ENCODE results near the gene ZNF597. TPM values are rescaled to one million over a fixed set of nuclear protein-coding genes. Genes with fewer than 3 reads are reported as not detected.

The ZNF597 gene
- total RNA-seq, 1 experiment from 2014 or later = 3.5 TPM

DNA sequence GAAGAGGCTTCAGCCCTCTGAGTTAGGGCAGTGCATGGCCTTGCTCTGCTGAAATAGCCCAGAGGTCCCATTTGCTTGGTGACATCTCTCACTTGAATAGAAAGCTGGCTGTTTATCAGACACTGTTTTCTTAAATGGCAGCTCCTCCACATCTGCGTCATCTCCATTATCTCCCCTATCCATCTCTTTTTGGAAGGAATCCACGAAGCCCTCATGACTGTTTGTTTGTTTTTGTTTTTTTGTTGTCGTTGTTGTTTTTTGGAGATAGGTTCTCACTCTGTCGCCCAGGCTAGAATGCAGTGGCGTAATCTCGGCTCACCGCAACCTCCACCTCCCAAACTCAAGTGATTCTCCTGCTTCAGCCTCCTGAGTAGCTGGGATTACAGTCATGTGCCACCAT lies 16.8 kb upstream of the ZNF597 start:
- H2BK12ac ChIP-seq (ENCODE audit: insufficient read length, low read depth, low read length) = no peak overlapping the region
- H3K27ac Mint-ChIP-seq = peak overlapping the region; percentile 4 to 32 (median 20); a peak in 4 of 7 replicates
- no peaks in the 10 kb centered on the region for H3K9me3 Mint-ChIP-seq
- H3K4ac ChIP-seq (ENCODE audit: low read depth, low read length) = no peak overlapping the region
- no peak overlapping the region for H4K91ac ChIP-seq (ENCODE audit: insufficient read length, low read depth, low read length)
- H3K27me3 Mint-ChIP-seq (ENCODE audit: low read depth) = no peaks in the 10 kb centered on the region
- H3K4me1 ChIP-seq (ENCODE audit: insufficient read depth, low read length) = peaks cover 8% of the 10 kb centered on the region; the same call in 1 of the 2 replicates
- no peak overlapping the region for H2BK20ac ChIP-seq (ENCODE audit: low read depth, low read length, poor library complexity, severe bottlenecking)
- H2BK120ac ChIP-seq (ENCODE audit: low read depth, low read length, poor library complexity, severe bottlenecking) = no peak overlapping the region
- peaks cover 7% of the 10 kb centered on the region for H3K79me1 ChIP-seq (ENCODE audit: insufficient read depth, low read depth, low read length, poor library complexity, severe bottlenecking)
- H3K56ac ChIP-seq (ENCODE audit: insufficient read length, low read depth, low read length) = no peak overlapping the region
- H3K23me2 ChIP-seq (ENCODE audit: insufficient read length, low read depth, low read length, poor library complexity, severe bottlenecking) = peaks cover 8% of the 10 kb centered on the region
- H3K18ac ChIP-seq (ENCODE audit: insufficient read length, low read depth, low read length) = no peak overlapping the region
- H4K5ac ChIP-seq (ENCODE audit: insufficient read length, low read depth, low read length) = no peak overlapping the region
- H3T11ph ChIP-seq (ENCODE audit: low read length) = no peak overlapping the region
- peaks cover 25% of the 10 kb centered on the region for H3K79me2 ChIP-seq (ENCODE audit: insufficient read depth, low read length)
- no peak overlapping the region for H3K9ac ChIP-seq (ENCODE audit: extremely low read depth, insufficient read length, low read length)
- no peak overlapping the region for H3K23ac ChIP-seq (ENCODE audit: insufficient read length, low read depth, low read length)
- DNase-seq = no peak
- H3K4me2 ChIP-seq (ENCODE audit: insufficient read depth, insufficient read length, low read length) = peak overlapping the region; percentile 90
- no peak overlapping the region for H2AK5ac ChIP-seq (ENCODE audit: insufficient read length, low read length)
- TF ChIP-seq, protein P1, sequence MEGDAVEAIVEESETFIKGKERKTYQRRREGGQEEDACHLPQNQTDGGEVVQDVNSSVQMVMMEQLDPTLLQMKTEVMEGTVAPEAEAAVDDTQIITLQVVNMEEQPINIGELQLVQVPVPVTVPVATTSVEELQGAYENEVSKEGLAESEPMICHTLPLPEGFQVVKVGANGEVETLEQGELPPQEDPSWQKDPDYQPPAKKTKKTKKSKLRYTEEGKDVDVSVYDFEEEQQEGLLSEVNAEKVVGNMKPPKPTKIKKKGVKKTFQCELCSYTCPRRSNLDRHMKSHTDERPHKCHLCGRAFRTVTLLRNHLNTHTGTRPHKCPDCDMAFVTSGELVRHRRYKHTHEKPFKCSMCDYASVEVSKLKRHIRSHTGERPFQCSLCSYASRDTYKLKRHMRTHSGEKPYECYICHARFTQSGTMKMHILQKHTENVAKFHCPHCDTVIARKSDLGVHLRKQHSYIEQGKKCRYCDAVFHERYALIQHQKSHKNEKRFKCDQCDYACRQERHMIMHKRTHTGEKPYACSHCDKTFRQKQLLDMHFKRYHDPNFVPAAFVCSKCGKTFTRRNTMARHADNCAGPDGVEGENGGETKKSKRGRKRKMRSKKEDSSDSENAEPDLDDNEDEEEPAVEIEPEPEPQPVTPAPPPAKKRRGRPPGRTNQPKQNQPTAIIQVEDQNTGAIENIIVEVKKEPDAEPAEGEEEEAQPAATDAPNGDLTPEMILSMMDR (conservative IDR thresholded peaks at IDR 0.05) = no peak
- no peak overlapping the region for H3K27ac ChIP-seq (ENCODE audit: insufficient read length, low read depth, low read length)
- H4K20me1 ChIP-seq (ENCODE audit: control insufficient read depth, insufficient read depth, insufficient read length) = no peaks in the 10 kb centered on the region
- peak overlapping the region; percentile 18 to 96; a peak in 4 of 5 replicates for H3K4me3 Mint-ChIP-seq
- no peaks in the 10 kb centered on the region for H3K27me3 ChIP-seq (ENCODE audit: insufficient read depth, low read length)
- no peak overlapping the region for H4K8ac ChIP-seq (replicated peaks; ENCODE audit: insufficient read length, low read depth, low read length)
- no peak overlapping the region for H2BK15ac ChIP-seq (ENCODE audit: low read depth, low read length)
- peaks cover 39 to 41% of the 10 kb centered on the region in 2 experiments for H3K4me1 Mint-ChIP-seq
- H3K36me3 Mint-ChIP-seq (ENCODE audit: insufficient read depth in 1 of 3, low read depth in 3 of 3) = no peaks in the 10 kb centered on the region; a peak in 1 of 7 replicates
- no peak overlapping the region for H2BK5ac ChIP-seq (ENCODE audit: insufficient read length, low read length)
- no CpG with 5 or more reads among the region's 7 CpGs for WGBS (ENCODE audit: extremely low coverage, insufficient read length, low lambda C conversion rate)
- no peak overlapping the region for H2AFZ ChIP-seq (ENCODE audit: low read length)
- H3K14ac ChIP-seq (ENCODE audit: insufficient read depth, low read length) = no peak overlapping the region
- H3K9me3 ChIP-seq (ENCODE audit: control insufficient read depth, low read depth, low read length) = no peaks in the 10 kb centered on the region

All from H9 (cell line).